HAP-1 (cell line): Measurements from ENCODE around the gene HOXB13.
"Not testable (repeated sequence)": the region's sequence is repeated elsewhere in the genome, so short reads cannot be mapped to it uniquely, and the experiment has no call there.

Source experiments
- DNase-seq, 2 experiments: peaks; one replicate each; pipeline ENCODE4 v3.0.0-alpha.2; 2016 to 2020; ENCODE audit warnings: low spot score in 2 of 2
- H3K27me3 ChIP-seq: fragments of 250-450 bp; sonication (Bioruptor Pico); 2 replicates; pipeline ENCODE4 v1.5.1; 2020; ENCODE audit warnings: low read depth, mild to moderate bottlenecking, moderate library complexity
- H3K36me3 ChIP-seq: fragments of 250-450 bp; sonication (Bioruptor Pico); replicated peaks from 2 replicates; pipeline ENCODE4 v1.5.1; 2020; ENCODE audit warnings: mild to moderate bottlenecking
- H3K4me1 ChIP-seq: fragments of 250-450 bp; sonication (Bioruptor Pico); 2 replicates; pipeline ENCODE4 v1.5.1; 2020; ENCODE audit warnings: mild to moderate bottlenecking
- H3K4me3 ChIP-seq: fragments of 250-450 bp; sonication (Bioruptor Pico); 2 replicates; pipeline ENCODE4 v1.5.1; 2020; ENCODE audit warnings: mild to moderate bottlenecking, moderate library complexity
- H3K9me3 ChIP-seq: fragments of 250-450 bp; sonication (Bioruptor Pico); 2 replicates; pipeline ENCODE4 v1.5.1; 2020; ENCODE audit warnings: mild to moderate bottlenecking, moderate library complexity
- in situ Hi-C: fragments of 300-500 bp; cut with MboI; formaldehyde crosslinking; loops from 3 replicates; pipeline ENCODE4 v1.14.3; 2020; ENCODE audit warnings: low sequenced_read_pairs, inconsistent platforms, mixed read lengths

Gene HOXB13

DNA sequence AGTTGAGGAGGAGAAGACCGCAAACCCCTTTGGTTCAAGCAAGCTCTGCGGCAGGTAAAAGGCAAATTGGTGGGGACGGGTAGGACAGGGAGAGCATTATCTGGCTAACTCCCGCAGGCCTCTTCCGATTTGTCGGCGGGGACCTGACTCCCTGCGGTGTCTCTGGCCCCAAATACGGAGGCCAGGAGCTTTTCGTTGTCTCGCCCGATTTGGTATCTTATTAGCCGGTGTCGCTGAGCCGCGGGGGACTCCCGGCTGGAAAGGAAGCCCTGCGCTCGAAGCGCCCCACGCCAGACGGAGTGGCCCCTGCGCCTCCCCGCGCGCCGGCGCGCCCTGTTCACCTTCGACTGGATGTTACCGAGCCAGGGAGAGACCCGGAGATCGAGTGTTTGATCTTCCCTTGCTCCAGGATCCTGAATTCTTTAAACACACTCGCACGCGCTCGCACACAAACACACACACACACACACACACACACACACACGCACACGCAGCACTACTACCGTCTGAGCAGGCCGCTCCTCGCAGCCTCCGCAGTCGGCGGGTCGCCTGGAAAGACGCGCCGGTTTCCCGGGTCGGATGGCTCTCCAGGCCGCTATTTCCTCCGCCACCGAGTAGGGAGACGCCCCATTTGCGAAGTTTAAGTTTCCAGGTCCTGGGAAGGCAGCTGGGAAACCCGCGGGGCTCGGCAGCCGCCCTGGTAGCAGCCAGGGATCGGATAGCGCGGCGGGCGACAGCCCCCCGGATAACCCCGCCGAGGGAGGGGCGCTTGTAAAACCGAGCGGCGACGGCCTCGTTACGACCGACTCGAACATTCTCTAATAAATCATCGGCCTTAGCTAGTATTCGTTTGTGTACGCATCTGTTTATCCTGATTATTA is 9.5 kb downstream of the HOXB13 start:
- H3K9me3 ChIP-seq: no peaks in the 10 kb centered on the region; the same call in 1 of the 2 replicates
- no peak for DNase-seq
- H3K4me1 ChIP-seq: peaks cover 4% of the 10 kb centered on the region; the same call in 1 of the 2 replicates
- in situ Hi-C loops: no loop called here
- H3K4me3 ChIP-seq: no peak overlapping the region
- no peaks in the 10 kb centered on the region for H3K36me3 ChIP-seq
- no peaks in the 10 kb centered on the region for H3K27me3 ChIP-seq

DNA sequence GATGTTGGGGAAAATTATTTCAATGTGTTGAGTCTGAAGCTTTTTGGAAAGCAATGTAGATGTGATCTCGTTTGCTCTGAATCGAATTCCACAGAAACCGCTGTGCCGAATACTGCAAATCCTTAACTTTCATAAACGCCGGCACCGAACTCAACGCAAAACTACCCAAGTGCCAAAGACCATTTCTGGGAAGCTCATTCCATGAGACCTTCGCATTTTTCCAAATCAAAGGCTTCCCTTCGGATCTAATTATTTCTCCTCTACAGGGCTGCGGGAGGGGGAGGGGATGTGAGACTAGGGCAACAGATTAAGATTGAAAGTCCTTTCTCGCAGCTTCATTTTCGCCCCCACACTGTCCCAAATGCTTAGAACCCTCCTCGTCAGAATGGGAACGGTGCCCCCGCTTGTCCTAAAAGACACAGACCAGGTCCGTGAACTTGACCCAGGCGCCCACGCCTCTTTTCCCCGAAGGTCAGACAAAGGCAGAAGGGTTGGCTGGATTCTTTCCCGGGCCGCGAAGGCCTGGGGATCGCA is 10.3 kb downstream of the HOXB13 start:
- Histone ChIP-seq H3K9me3 (no peaks in the 10 kb centered on the region; the same call in 1 of the 2 replicates), H3K27me3 (no peaks in the 10 kb centered on the region)
- in situ Hi-C loops: no loop called here

DNA sequence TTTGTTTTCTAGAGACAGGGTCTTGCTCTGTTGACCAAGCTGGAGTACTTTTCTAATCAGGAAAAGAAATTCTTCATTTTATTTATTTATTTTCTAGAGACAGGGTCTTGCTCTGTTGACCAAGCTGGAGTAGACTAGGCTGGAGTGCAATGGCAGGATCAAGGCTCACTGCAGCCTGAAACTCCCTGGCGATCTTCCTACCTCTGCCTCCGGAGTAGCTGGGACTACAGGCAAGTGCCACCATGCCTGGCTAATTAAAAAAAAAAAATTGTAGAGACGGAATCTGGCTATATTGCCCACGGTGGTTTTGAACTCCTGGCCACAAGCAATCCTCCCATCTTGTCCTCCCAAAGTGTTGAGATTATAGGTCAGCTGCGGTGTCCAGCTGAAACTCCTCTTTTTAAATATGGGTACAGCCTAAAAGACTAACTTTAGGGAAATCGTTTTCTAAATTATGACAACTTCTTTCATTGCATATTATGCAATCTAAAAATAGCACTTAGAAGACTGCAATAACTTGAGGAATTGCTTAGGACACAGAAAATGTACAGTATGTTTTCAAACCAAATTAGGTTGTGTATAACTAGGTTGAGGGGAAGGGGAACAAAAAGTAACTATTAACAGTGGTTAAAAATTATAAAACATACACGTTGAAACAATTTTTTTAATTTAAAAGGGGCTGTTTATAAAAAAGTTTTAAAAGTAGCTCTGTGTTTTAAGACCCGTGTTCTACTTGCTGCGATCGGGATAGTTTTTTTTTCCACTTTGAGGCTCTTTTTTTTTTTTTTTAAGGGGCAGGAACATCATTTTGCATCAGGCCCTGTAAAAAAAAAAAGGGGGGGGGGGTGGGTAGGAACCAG is 11.0 kb downstream of the HOXB13 start:
- H3K9me3 ChIP-seq: no peaks in the 10 kb centered on the region; the same call in 1 of the 2 replicates
- no peaks in the 10 kb centered on the region for H3K36me3 ChIP-seq
- DNase-seq: no peak
- no peak overlapping the region for H3K4me3 ChIP-seq
- no peaks in the 10 kb centered on the region for H3K27me3 ChIP-seq
- peaks cover 4% of the 10 kb centered on the region; the same call in 1 of the 2 replicates for H3K4me1 ChIP-seq
- in situ Hi-C loops: no loop called here

More for the DNA sequence above, 10.3 kb downstream of the HOXB13 start:
- Histone ChIP-seq H3K4me1 (peaks cover 4% of the 10 kb centered on the region; the same call in 1 of the 2 replicates), H3K36me3 (no peaks in the 10 kb centered on the region), H3K4me3 (no peak overlapping the region)
- DNase-seq: no peak

DNA sequence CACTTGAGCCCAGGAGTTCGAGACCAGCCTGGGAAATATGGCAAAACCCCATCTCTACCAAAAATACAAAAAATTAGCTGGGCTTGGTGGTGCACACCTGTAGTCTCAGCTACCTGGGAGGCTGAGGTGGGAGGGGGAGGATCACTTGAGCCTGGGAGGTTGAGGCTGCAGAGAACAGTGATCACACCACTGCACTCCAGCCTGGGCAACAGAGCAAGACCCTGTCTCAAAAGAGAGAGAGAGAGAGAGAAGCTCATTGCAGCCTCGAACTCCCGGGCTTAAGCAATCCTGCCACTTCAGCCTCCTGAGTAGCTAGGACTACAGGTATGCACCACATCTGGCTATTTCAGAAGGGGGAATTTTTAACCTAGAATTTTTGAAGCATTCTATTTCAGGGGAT is 12.0 kb downstream of the HOXB13 start:
- H3K4me3 ChIP-seq, DNase-seq, H3K4me1 ChIP-seq, H3K27me3 ChIP-seq, in situ Hi-C loops, H3K9me3 ChIP-seq, H3K36me3 ChIP-seq: not testable (repeated sequence)

DNA sequence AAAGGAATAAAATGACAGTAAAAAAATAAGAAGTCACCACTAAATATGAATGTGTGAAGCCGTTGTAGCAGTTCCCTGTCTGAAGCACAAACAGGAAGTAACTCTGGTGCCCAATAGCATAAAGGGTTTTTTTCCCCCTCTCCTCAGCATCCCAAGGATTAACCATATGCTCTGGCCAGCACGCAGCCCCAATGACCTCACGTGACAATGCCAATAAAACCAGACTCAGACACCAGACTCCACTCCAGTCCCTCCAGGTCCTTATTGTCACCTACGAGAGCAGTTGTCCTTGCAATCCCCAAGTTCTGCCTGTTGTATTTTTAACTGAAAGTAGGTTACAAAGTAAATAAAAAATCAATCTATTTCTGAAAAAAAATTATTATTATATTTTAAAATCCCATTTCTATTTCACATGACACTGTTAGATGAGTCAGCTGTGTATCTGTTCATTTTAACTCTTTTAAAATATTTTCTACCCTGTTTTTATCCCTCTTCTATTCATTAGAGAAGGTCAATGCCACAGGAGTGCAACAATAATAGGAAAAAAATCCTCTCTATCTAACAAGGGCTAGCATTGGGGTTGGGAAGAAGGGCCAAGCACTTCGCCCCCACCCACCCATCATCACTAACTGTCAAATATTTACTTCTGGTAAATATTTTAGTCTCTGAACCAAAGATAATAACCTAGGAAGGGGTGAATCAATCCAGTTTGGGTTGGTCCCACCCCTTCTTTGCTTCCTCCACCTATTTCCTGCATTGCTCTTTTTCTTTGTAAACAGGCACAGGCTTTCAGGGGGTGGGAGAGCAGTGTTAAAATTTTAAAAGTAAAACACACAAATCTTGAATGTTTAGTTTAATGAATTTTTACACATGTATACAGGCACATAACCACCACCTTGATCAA is 12.8 kb downstream of the HOXB13 start:
- Histone ChIP-seq H3K4me1 (peaks cover 4% of the 10 kb centered on the region; the same call in 1 of the 2 replicates), H3K4me3 (no peak overlapping the region), H3K36me3 (no peaks in the 10 kb centered on the region), H3K9me3 (no peaks in the 10 kb centered on the region; the same call in 1 of the 2 replicates), H3K27me3 (peaks cover 1% of the 10 kb centered on the region)
- DNase-seq: peak; percentile 29 to 38
- in situ Hi-C loops: no loop called here

DNA sequence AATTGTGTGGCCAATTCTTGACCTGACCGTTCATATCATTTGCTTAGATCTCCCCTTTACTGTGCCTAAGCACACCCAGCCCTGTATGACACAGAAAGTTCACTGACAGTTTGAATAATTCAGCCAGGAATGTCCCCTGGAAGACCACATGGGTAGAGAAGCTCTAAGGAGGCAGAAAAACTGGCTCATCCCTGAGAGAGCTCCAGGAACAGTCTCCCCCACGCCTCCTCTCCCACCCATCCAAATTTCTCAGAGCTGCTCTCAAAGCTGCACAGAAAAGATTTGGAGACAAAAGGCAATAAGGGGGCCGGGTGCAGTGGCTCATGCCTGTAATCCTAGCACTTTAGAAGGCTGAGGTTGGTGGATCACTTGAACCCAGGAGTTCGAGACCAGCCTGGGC is 17.4 kb downstream of the HOXB13 start:
- Histone ChIP-seq H3K4me1 (peaks cover 4% of the 10 kb centered on the region; the same call in 1 of the 2 replicates), H3K9me3 (no peaks in the 10 kb centered on the region), H3K36me3 (no peaks in the 10 kb centered on the region), H3K4me3 (no peak overlapping the region), H3K27me3 (peaks cover 19% of the 10 kb centered on the region)
- no peak for DNase-seq
- in situ Hi-C loops: no loop called here

DNA sequence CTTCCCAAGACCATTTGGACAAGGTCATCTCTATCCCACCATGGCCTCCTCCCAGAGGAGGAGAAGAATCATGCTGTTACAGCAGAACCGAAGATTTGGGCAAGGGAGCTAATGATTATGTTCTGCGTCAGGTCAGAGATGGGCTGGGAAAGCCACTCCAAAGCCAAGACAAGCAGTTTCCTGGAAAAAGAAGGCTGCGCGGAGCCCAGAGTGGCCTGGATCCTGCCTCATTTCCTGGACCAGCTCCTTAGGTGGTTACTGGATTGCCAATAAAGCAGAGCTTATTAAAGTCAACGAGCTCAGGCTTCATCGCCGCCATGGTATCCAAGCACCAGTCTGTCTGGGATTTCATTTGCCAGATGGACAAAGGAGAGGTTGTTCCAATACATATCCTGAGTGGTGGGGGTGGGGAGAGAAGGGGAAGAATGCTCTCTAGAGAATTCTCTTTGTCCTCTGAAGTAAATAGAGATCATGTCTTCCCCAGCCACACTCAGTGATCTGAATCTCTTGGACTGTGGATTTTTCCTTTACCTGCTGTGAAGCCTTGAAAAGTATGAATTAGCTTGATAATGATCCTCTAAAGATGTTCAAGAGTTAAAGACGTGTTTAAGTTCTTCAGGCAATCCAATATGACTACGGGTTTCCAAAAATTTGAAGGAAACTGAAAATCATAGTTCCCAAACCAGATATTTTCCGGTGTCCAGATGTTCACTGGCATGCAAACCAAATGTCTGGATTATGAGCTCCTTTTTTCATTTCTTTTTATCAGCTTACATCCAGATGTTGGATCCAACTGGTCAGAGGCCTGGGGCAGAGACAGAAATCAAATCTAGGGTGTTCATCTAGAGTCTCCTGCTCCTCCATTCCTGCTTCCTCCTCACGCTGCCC is 23.9 kb downstream of the HOXB13 start:
- in situ Hi-C loops: no loop called here
- peaks cover 27% of the 10 kb centered on the region for H3K27me3 ChIP-seq
- DNase-seq: no peak
- H3K4me1 ChIP-seq: no peaks in the 10 kb centered on the region
- H3K36me3 ChIP-seq: no peaks in the 10 kb centered on the region
- H3K9me3 ChIP-seq: no peaks in the 10 kb centered on the region
- H3K4me3 ChIP-seq: no peak overlapping the region

DNA sequence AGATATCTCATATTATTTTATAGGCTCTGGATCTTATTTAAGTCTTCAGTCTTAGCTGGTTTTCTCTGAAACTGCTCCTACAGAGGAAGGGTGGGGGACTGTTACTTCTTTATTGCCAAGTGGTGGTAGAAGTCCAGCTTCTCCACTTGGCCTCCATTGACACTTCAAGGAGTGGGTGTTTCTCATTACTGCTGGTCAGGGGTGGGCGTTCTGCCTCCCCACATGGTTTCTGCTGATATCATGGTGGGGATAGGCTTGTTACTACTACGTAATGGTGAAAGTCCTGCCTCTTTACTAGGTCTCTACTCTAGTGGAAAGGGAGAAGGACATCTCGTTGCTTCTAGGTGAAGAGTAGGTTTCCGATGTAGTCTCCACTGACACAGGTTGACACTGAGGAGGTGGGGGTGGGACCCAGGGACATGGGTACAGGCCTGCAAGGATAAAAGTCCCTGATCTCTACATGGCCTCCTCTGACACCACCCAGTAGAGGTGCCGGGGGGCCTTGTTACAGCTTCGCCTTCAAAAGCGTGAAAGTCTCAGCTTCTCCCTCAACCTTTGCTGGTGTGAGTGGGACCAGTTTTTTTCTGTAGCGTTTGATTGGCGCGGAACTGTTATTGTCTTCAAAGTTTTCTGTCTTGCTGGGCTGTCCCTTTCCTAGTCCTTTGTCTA is 26.6 kb downstream of the HOXB13 start:
- H3K9me3 ChIP-seq: no peaks in the 10 kb centered on the region
- H3K4me1 ChIP-seq: no peaks in the 10 kb centered on the region
- in situ Hi-C loops: no loop called here
- no peak overlapping the region for H3K4me3 ChIP-seq
- no peaks in the 10 kb centered on the region for H3K36me3 ChIP-seq
- H3K27me3 ChIP-seq: peaks cover 21% of the 10 kb centered on the region
- no peak for DNase-seq

DNA sequence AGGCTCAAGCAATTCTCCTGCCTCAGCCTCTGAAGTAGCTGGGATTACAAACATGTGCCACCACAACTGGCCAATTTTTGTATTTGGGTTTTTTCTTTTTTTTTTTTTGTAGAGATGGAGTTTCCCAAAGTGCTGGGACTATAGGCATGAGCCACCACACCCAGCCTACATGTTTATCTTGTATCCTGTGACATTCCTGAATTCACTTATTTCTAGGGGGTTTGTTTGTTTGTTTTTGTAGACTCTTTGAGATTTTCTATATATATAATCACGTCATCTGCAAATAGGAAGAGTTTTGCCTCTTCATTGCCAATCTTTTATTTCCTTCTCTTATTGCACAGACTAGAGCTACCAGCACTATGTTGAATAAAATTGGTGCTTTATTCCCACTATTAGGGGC is 35.4 kb downstream of the HOXB13 start:
- no peak for DNase-seq
- Histone ChIP-seq H3K4me1 (no peaks in the 10 kb centered on the region), H3K4me3 (no peak overlapping the region), H3K27me3 (no peaks in the 10 kb centered on the region), H3K36me3 (no peaks in the 10 kb centered on the region), H3K9me3 (no peaks in the 10 kb centered on the region)
- in situ Hi-C loops: loop anchor here (25.0 kb wide), 1 partner anchor 344 kb away; no protein-coding TSS in a partner anchor

DNA sequence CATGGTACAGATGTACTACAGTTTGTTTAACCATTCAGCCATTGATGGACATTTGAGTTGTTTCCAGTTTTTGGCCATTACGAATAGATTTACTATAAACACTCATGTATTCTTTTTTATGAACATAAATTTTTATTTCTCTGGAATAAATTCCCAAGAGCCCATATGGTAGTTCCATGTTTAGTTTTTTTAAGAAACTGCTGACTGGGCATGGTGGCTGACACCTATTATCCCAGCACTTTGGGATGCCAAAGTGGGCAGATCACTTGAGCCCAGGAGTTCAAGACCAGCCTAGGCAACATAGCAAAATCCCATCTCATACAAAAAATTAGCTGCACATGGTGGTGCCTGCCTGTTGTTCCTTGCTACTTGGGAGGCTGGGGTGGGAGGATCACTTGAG is 36.5 kb downstream of the HOXB13 start:
- in situ Hi-C loops: loop anchor here (25.0 kb wide), 1 partner anchor 345 kb away; no protein-coding TSS in a partner anchor
- DNase-seq: no peak
- Histone ChIP-seq H3K27me3 (no peaks in the 10 kb centered on the region), H3K4me3 (no peak overlapping the region), H3K4me1 (no peaks in the 10 kb centered on the region), H3K9me3 (no peaks in the 10 kb centered on the region), H3K36me3 (no peaks in the 10 kb centered on the region)

DNA sequence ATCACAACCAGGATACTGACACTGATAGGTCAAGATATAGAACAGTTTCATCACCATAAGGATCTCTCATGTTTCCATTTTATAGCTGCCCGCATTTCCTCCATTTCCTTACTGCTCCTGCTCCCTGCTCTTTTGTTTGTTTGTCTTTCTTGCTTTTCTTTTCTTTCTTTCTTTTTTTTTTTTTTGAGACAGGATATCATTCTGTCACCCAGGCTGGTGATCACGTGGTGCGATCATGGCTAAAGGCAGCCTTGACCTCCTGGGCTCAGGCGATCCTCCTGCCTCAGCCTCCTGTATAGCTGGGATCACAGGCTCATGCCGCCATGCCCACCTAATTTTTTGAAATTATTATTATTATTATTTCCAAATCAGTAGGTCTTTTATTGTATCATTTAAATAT is 37.9 kb downstream of the HOXB13 start:
- no peak overlapping the region for H3K4me3 ChIP-seq
- H3K4me1 ChIP-seq: no peaks in the 10 kb centered on the region
- DNase-seq: no peak
- no peaks in the 10 kb centered on the region for H3K36me3 ChIP-seq
- in situ Hi-C loops: loop anchor here (25.0 kb wide), 1 partner anchor 347 kb away; no protein-coding TSS in a partner anchor
- no peaks in the 10 kb centered on the region for H3K27me3 ChIP-seq
- H3K9me3 ChIP-seq: no peaks in the 10 kb centered on the region

DNA sequence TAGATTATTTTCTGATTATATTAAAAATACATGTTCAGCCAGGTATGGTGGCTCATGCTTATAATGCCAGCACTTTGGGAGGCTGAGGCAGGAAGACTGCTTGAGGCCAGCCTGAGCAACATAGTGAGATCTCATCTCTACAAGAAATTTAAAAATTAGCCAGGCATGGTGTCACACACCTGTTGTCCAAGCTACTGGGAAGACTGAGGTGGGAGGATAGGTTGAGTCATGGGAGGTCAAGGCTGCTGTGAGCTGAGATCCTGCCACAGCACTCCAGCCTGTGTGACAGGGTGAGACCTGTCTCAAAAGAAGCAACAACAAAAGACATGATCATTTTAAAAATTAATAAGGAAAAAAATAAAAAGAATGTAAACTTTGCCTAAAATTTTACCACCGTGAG is 46.9 kb downstream of the HOXB13 start:
- in situ Hi-C loops: loop anchor here (25.0 kb wide), 1 partner anchor 356 kb away; no protein-coding TSS in a partner anchor
- Histone ChIP-seq H3K4me3 (no peak overlapping the region), H3K36me3 (no peaks in the 10 kb centered on the region), H3K27me3 (no peaks in the 10 kb centered on the region), H3K9me3 (no peaks in the 10 kb centered on the region), H3K4me1 (peaks cover 2% of the 10 kb centered on the region; the same call in 1 of the 2 replicates)
- no peak for DNase-seq
